HCT116 (cell line): ENCODE results near the gene KDM5C. TPM values are rescaled to one million over a fixed set of nuclear protein-coding genes. Genes with fewer than 3 reads are reported as not detected.
"Not testable (repeated sequence)": the region's sequence is repeated elsewhere in the genome, so short reads cannot be mapped to it uniquely, and the experiment has no call there.

Experiments
- ATAC-seq: fragments of 200-7000 bp; cut with Tn5 transposase; 2 replicates; pipeline ENCODE4 v1.9.1; 2020; ENCODE audit warnings: mild to moderate bottlenecking, moderate library complexity
- BruUV-seq: library from RNA; stranded (reverse); fragments of 400-500 nt; replicated peaks from 2 replicates; lab custom pipeline; 2021; lab: Mats Ljungman, UMichigan
- CTCF ChIA-PET: fragments of 300-600 bp; sonication (Branson Sonifier 250); formaldehyde crosslinking; loops from one replicate; lab custom pipeline; 2021; ENCODE audit warnings: antibody characterized with exemption; lab: Charles Lee
- POLR2A ChIA-PET: fragments of 300-600, 350-600 bp; sonication (Branson Sonifier 250); formaldehyde crosslinking; loops from one replicate; lab custom pipeline; 2021; ENCODE audit warnings: antibody characterized with exemption; lab: Charles Lee
- RAD21 ChIA-PET, 2 experiments: fragments of 300-600 bp; sonication (Branson Sonifier 250); formaldehyde crosslinking; loops; one replicate each; lab custom pipeline; 2023; ENCODE audit warnings: low total read pairs in 2 of 2; ENCODE audit not compliant: uncharacterized antibody in 2 of 2, unreplicated experiment in 2 of 2, low non-redundant PET in 1 of 2; lab: Charles Lee
- DNase-seq: peaks from one replicate; pipeline ENCODE4 v3.0.0-alpha.2; 2010; ENCODE audit warnings: low read depth, low spot score
- H2AFZ ChIP-seq: fragments of 200-600 bp; shearing (Covaris generic), sonication (generic); 2 replicates; pipeline ENCODE4 v1.6.1; 2017; ENCODE audit warnings: low read depth, mixed run types, mixed read lengths, antibody characterized with exemption, low read length; ENCODE audit not compliant: poor library complexity, severe bottlenecking
- H3K27ac ChIP-seq: 2 replicates; pipeline ENCODE4 v1.5.1; 2012; ENCODE audit warnings: low read depth, low read length
- H3K27me3 ChIP-seq: fragments of 200-600 bp; sonication (generic); 2 replicates; pipeline ENCODE4 v1.6.1; 2016; ENCODE audit warnings: mixed run types, low read length, mixed read lengths; ENCODE audit not compliant: insufficient read depth
- H3K36me3 ChIP-seq, 2 experiments: fragments of 200-500 bp in 1 of 2; fragments of 200-600 bp in 1 of 2; sonication (Bioruptor generic) in 1 of 2; sonication (generic) in 1 of 2; 2 replicates each; pipeline versions ENCODE4 v1.5.1 to v1.6.1; 2014 to 2016; ENCODE audit warnings: low read length in 2 of 2, inconsistent platforms in 1 of 2, mixed read lengths in 1 of 2, mixed run types in 1 of 2; ENCODE audit not compliant: insufficient read depth in 2 of 2, control insufficient read depth in 1 of 2
- H3K4me1 ChIP-seq, 2 experiments: fragments of 200-600 bp in 1 of 2; sonication (generic) in 1 of 2; 2 replicates each; pipeline versions ENCODE4 v1.5.1 to v1.6.1; 2012 to 2017; ENCODE audit warnings: low read length in 2 of 2, inconsistent platforms in 1 of 2, mild to moderate bottlenecking in 1 of 2, mixed read lengths in 1 of 2, mixed run types in 1 of 2, moderate library complexity in 1 of 2; ENCODE audit not compliant: insufficient read depth in 2 of 2, control insufficient read depth in 1 of 2
- H3K4me2 ChIP-seq: fragments of 200-600 bp; sonication (generic); 2 replicates; pipeline ENCODE4 v1.6.1; 2017; ENCODE audit warnings: mixed run types, low read length, mixed read lengths
- H3K4me3 ChIP-seq, 2 experiments: fragments of 200-600 bp in 1 of 2; sonication (generic) in 1 of 2; replicated peaks in 1 of 2; 2 replicates each; pipeline ENCODE4 v1.5.1; 2011 to 2016; ENCODE audit warnings: low read length in 2 of 2, control low read depth in 1 of 2, low read depth in 1 of 2, mild to moderate bottlenecking in 1 of 2, mixed read lengths in 1 of 2, mixed run types in 1 of 2
- H3K79me2 ChIP-seq: fragments of 200-600 bp; sonication (generic); 2 replicates; pipeline ENCODE4 v1.6.1; 2017; ENCODE audit warnings: mild to moderate bottlenecking, mixed run types, low read length, moderate library complexity, mixed read lengths; ENCODE audit not compliant: insufficient read depth
- H3K9ac ChIP-seq: fragments of 200-600 bp; sonication (generic); 2 replicates; pipeline ENCODE4 v1.6.1; 2016; ENCODE audit warnings: low read length, mixed read lengths
- H3K9me2 ChIP-seq: fragments of 200-600 bp; sonication (generic), shearing (Covaris generic); 2 replicates; pipeline ENCODE4 v1.6.1; 2017; ENCODE audit warnings: mixed run types, mild to moderate bottlenecking, moderate library complexity; ENCODE audit not compliant: insufficient read depth
- H3K9me3 ChIP-seq, 2 experiments: fragments of 200-500 bp in 1 of 2; fragments of 200-600 bp in 1 of 2; sonication (Bioruptor generic) in 1 of 2; sonication (generic) in 1 of 2; 2 replicates each; pipeline ENCODE4 v1.6.1; 2014 to 2017; ENCODE audit warnings: low read length in 2 of 2, mixed read lengths in 2 of 2, inconsistent platforms in 1 of 2, low read depth in 1 of 2, mild to moderate bottlenecking in 1 of 2, mixed run types in 1 of 2, moderate library complexity in 1 of 2; ENCODE audit not compliant: control insufficient read depth in 1 of 2, insufficient read depth in 1 of 2
- H4K20me1 ChIP-seq: fragments of 200-600 bp; sonication (generic), shearing (Covaris generic); 2 replicates; pipeline ENCODE4 v1.6.1; 2017; ENCODE audit warnings: mixed run types, mild to moderate bottlenecking, moderate library complexity; ENCODE audit not compliant: insufficient read depth
- POLR2AphosphoS5 ChIP-seq: IDR thresholded peaks from 2 replicates; pipeline ENCODE4 v1.6.1; 2011; ENCODE audit warnings: mild to moderate bottlenecking, low read depth, low read length, moderate library complexity
- SRF ChIP-seq: IDR thresholded peaks from 2 replicates; pipeline ENCODE4 v1.6.1; 2012; ENCODE audit warnings: low read depth
- ZBTB33 ChIP-seq: IDR thresholded peaks from 2 replicates; pipeline ENCODE4 v1.6.1; 2011; ENCODE audit warnings: mild to moderate bottlenecking, low read length, moderate library complexity; ENCODE audit not compliant: insufficient replicate concordance; ENCODE audit errors: extremely low read depth
- intact Hi-C: fragments of 100-400 bp; cut with micrococcal nuclease; formaldehyde crosslinking; loops from 2 replicates; pipeline ENCODE4 v1.10.0; 2022
- total RNA-seq: library from RNA; stranded (reverse); gene quantifications from one replicate; pipeline ENCODE4 v1.2.1, GENCODE V29; 2021; ENCODE audit not compliant: unreplicated experiment

KDM5C gene
- total RNA-seq, 1 experiment from 2014 or later = 72.9 TPM

DNA sequence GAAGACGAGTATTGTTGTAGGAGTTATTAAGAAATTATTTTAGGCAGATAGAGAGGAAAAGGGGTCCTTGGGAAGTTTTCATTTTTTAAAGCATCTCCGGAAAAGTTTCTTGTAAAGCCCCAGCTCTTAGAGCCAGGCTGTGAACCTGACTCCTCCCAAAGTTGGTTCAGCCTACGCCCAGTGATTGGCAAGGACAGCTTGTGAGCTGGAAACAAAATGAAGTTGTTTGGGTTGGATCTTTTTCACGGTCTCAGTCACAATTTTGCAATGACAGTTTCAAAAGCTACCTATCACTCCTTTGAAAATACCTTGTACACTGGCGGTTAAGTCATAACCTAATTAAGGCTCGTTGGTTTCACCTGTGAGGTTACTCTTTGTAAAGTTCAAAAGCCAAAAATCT, 60.4 kb downstream of the KDM5C start:
- RAD21 ChIA-PET = not testable (repeated sequence)

GRCh38 chrX:53163436-53163835, 61.6 kb downstream of the KDM5C start:
- no peak overlapping the region for H3K4me3 ChIP-seq
- CTCF ChIA-PET = no interaction called here
- ATAC-seq = no peak

More for the DNA sequence above, 60.4 kb downstream of the KDM5C start:
- H3K4me3 ChIP-seq, H3K4me2 ChIP-seq, H3K9ac ChIP-seq, H3K79me2 ChIP-seq, DNase-seq, BruUV-seq, H3K9me3 ChIP-seq, H2AFZ ChIP-seq, POLR2A ChIA-PET, intact Hi-C loops, H3K36me3 ChIP-seq, H3K27me3 ChIP-seq, H4K20me1 ChIP-seq, H3K27ac ChIP-seq, ATAC-seq, H3K9me2 ChIP-seq, CTCF ChIA-PET, H3K4me1 ChIP-seq: not testable (repeated sequence)

More at GRCh38 chrX:53163436-53163835, 61.6 kb downstream of the KDM5C start:
- Histone ChIP-seq H3K27me3 (no peaks in the 10 kb centered on the region), H3K9me2 (no peaks in the 10 kb centered on the region), H3K79me2 (no peaks in the 10 kb centered on the region), H3K9me3 (no peaks in the 10 kb centered on the region), H3K4me1 (no peaks in the 10 kb centered on the region), H3K27ac (no peak overlapping the region), H2AFZ (no peak overlapping the region), H3K9ac (no peak overlapping the region), H3K4me2 (no peak overlapping the region), H3K36me3 (no peaks in the 10 kb centered on the region), H4K20me1 (no peaks in the 10 kb centered on the region)
- no peak for DNase-seq
- TF ChIP-seq POLR2AphosphoS5 = no peak
- TF ChIP-seq SRF = no peak
- no peak for TF ChIP-seq ZBTB33
- BruUV-seq = no TSS peak
- RAD21 ChIA-PET = no interaction called here
- POLR2A ChIA-PET = no interaction called here
- intact Hi-C loops = no loop called here
